ENCODE results near the gene GPR63.
"Not testable (repeated sequence)": the region's sequence is repeated elsewhere in the genome, so short reads cannot be mapped to it uniquely, and the experiment has no call there.

The GPR63 gene, protein sequence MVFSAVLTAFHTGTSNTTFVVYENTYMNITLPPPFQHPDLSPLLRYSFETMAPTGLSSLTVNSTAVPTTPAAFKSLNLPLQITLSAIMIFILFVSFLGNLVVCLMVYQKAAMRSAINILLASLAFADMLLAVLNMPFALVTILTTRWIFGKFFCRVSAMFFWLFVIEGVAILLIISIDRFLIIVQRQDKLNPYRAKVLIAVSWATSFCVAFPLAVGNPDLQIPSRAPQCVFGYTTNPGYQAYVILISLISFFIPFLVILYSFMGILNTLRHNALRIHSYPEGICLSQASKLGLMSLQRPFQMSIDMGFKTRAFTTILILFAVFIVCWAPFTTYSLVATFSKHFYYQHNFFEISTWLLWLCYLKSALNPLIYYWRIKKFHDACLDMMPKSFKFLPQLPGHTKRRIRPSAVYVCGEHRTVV

GRCh38 chr6:96837081-96837971 lies at the start of gene GPR63:
GPR63 (minus strand) TSS chr6:96837477; CDS start chr6:96799731, 37,746 bp downstream.
- DNase-seq (ENCODE audit: low read depth in 2 of 2): peak; percentile 14 to 52

GRCh38 chr6:96886519-96886918 lies 49.2 kb upstream of the GPR63 start:
- DNase-seq (ENCODE audit: low read depth in 2 of 2): no peak

DNA sequence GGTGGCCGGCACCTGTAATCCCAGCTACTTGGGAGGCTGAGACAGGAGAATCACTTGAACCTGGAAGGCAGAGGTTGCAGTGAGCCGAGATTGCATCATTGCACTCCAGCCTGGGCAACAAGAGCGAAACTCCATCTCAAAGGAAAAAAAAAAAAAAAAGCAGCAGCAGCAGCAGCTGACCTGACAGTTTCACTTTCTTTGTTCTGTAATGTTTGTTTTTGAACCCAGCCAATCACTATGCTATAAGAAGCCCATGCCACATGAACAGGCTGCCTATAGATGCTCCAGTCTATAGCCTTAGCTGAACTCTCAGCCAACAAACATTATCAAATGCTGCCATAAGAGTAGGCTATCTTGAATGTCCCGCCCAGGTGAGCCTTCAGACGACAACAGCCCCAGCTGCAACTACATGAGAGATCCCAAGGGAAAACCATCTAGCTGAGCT lies 47.9 kb upstream of the GPR63 start:
- DNase-seq (ENCODE audit: low read depth in 2 of 2): not testable (repeated sequence)

GRCh38 chr6:96878143-96878542 lies 40.9 kb upstream of the GPR63 start:
- DNase-seq (ENCODE audit: low read depth in 2 of 2): no peak

DNA sequence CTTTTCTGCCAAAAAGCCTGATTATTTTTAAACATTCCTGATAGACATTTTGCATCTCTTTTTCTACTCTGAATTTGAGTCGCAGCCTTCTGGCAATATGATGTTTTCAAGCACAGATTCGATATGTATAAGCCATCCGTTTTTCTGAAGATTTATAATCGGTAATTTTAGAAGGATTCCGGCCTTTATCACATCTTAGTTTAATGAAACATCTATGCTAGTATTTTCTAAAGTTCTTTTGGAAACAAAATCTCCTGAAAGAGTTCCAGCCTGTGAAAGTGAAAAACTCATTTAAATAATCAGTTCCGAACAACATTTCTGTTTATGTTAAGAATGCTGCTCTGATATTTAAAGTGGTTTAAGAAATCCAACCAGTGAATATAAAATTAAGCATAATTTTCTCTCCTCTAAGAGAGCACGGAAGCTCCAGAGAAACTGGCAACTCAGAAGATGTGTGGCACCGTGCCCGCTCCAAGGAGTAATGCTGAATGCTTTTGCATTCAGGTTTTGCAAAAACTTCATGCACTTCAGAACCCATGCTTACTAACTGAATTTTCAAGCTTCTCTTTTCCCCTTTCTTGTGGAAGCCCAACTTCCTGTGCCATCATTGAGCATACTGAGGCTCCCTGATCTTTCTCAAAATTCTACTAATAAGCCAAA lies 39.7 kb upstream of the GPR63 start:
- DNase-seq (ENCODE audit: low read depth in 2 of 2): no peak

DNA sequence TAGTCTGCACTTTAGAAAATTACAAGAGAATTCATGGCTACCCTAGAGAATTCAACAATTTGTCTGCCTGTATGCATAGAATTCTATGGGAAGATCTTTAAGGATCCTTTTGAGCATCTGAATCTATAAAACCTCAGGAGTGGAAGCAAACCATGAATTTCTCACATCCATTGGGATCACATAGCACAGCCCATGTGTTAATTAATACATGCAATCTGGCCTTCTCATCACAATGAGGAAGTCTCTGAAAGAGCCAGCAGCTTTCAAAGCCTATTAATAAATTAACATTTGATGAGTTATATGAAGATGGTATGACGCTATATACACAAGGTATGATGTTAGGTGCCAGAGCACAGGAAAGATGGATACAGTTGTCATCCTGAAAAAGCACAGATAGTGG lies 35.7 kb upstream of the GPR63 start:
- no peak for DNase-seq (ENCODE audit: low read depth in 2 of 2)

DNA sequence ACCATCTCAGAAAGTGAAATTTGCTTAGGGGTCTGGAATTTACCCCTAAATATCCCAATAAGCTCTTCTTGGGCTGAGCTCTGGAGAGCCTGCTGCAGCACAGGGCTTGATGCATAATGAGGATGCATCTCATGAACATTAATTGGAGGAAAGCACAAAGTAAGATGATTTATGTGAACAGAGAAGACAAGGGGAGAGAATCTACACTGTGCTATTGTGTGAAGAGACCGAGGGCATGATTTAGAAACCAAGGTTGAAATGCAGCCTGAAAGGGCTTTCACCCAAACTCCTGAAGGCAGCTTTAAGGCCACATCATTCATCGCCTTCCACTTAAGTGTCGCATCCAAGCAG lies 27.8 kb upstream of the GPR63 start:
- DNase-seq (ENCODE audit: low read depth in 2 of 2): no peak

GRCh38 chr6:96864216-96865054 lies 27.2 kb upstream of the GPR63 start:
- no peak for DNase-seq (ENCODE audit: low read depth in 2 of 2)

DNA sequence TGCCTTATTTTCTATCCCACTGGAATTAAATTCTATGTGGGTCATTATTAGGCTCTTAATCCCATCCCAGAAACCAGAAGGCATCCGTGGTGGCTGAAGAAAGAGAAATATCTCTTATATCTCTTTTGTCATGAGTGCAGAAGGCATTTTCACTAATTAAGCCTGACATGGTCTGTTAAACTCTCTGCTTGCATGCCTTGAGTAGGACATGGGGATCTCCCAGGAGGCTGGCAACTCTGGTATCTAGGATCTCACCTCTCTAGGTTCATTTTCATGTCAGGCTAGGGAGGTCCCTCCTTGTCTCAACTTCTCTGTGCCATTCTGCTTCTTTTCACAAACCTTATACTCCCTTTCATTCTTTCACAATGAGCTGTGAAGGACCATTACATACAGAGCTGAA lies 25.3 kb upstream of the GPR63 start:
- DNase-seq (ENCODE audit: low read depth in 2 of 2): no peak

- no peak for DNase-seq (ENCODE audit: low read depth in 2 of 2)
Observed at GRCh38 chr6:96861588-96861987, 24.3 kb upstream of the GPR63 start.

DNA sequence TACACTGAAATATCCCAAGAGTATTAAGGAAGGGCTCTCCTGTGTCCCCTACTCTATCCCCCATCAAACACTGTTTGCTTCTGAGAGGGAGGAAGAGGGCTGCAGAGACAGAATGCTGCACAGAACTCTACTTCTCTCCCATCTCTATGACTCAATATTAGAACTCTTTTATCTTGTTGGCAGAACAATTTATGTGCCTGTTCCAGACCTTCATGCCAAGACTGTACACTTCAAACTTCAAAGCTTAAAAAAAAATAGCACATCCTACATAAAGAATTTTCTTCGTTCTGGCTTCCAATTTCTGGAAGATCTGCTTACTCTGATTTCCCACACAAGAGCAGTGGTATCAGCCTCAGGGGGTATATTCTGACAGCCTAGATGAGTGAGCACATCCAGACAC lies 19.6 kb upstream of the GPR63 start:
- DNase-seq (ENCODE audit: low read depth in 2 of 2): no peak

DNA sequence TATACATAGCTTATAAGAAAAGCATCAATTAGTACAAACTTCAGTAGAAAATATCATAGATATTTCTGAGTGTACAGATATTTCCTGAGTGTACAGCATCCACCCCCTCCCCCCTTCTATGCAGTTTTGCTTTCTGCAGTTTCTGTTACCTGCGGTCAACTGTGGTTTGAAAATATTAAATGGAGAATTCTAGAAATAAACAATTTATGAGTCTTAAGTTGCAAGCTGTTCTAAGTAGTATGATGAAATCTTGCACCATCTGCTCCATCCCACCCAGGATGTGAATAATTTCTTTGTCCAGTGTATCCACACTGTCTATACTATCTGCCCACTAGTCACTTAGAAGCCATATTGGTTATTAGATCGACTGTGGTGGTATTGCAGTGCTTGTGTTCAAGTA lies 15.8 kb upstream of the GPR63 start:
- DNase-seq (ENCODE audit: low read depth in 2 of 2): no peak

DNA sequence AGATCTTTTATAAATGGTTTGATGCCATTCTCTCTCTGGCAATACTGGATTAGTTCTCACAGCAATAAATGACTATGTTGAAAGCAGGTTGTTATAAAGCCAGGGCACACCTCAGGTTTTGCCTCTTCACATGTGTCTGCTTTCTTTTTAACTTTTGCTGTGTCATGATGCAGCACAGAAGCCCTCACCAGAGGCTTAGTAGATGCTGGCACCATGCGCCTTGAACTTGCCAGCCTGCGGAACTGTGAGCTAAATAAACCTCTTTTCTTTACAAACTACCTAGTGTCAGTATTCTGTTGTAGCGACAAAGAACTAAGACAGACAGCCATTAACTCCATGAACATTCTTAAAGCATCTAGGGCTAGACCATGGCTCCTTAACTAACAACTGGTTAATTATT lies 15.3 kb upstream of the GPR63 start:
- DNase-seq (ENCODE audit: low read depth in 2 of 2): no peak

DNA sequence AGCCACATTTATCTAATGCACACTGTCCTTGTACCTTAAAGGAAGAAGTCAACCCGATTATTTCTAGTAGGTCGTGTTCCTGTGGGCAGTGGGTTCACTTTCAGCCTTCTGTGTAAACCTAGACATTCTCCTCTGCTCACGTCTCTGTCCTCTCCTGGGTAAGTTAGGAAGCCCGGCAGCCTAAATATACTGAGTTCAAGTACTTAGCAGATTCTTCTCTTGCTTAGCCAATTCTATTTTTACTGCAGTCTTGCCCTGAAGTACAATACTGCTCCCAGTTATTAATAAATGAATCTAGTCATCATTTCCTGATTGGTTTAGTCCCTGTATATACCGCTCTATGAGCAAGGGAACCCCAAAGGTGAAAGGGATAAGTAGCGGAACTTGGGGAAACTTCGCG lies 14.6 kb upstream of the GPR63 start:
- no peak for DNase-seq (ENCODE audit: low read depth in 2 of 2)

- no peak for DNase-seq (ENCODE audit: low read depth in 2 of 2)
Observed at GRCh38 chr6:96849615-96850014, 12.3 kb upstream of the GPR63 start.

DNA sequence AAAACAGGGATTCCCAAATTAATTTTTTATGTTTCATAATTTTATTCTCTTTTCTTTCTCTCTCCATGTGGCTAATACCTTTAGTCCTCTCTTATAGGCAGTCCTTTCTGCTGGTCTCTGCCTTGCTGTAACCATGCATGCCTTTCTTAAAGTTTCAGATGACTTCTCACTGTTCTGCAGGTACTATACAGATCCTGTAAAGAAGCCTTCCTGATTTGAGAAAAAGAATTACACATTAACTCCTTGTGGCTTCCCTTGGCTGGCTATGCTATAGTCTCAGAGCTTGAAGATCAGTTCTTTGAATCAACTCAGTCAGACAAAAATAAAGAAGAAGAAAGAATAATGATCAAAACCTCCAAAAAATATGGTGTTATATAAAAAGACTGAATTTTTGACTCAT lies 7.3 kb upstream of the GPR63 start:
- no peak for DNase-seq (ENCODE audit: low read depth in 2 of 2)

- no peak for DNase-seq (ENCODE audit: low read depth in 2 of 2)
Observed at GRCh38 chr6:96841345-96841744, 4.1 kb upstream of the GPR63 start.

- DNase-seq (ENCODE audit: low read depth in 2 of 2): no peak
Observed at GRCh38 chr6:96836631-96837080, 621 bp downstream of the GPR63 start.

GRCh38 chr6:96834070-96834469 lies 3.2 kb downstream of the GPR63 start:
- no peak for DNase-seq (ENCODE audit: low read depth in 2 of 2)

GRCh38 chr6:96832780-96833179 lies 4.5 kb downstream of the GPR63 start:
- no peak for DNase-seq (ENCODE audit: low read depth in 2 of 2)

GRCh38 chr6:96826865-96827264 lies 10.4 kb downstream of the GPR63 start:
- no peak for DNase-seq (ENCODE audit: low read depth in 2 of 2)
